ENCODE measurements around the gene SFXN2.
"Not testable (repeated sequence)": the region's sequence is repeated elsewhere in the genome, so short reads cannot be mapped to it uniquely, and the experiment has no call there.

Gene SFXN2

DNA sequence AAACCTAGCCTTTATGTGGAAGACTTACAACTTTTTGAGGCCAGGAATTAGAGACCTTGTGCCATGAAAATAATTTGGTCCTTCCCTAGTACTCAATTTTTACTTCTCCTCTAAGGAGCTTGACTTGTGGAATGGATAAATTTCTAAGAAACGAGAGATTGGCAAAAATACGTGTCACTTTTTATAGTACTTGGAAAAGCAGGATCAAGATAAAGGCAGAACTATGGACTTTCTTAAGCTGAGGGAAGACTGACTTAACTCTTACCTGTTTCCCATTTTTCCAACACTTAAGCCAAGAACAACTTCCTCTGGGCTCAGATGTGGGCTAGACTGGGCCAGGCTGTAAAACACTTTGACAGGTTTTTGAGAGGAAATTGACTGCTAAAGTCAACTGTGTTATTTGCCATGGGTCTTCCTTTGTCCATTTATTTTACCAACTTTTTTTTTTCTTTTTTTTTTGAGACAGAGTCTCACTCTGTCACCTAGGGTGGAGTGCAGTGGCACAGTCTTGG lies 27.3 kb downstream of the SFXN2 start:
- Histone ChIP-seq H3K27ac (ENCODE audit: low read depth, low read length) (no peak overlapping the region), H3K36me3 (ENCODE audit: control insufficient read depth, insufficient read depth, low read length) (peaks cover 15% of the 10 kb centered on the region), H3K4me3 (ENCODE audit: low read depth, low read length) (no peak overlapping the region), H3K9ac (ENCODE audit: low read length) (no peak overlapping the region), H3K9me3 (ENCODE audit: control insufficient read depth, insufficient read depth, low read depth, low read length) (no peaks in the 10 kb centered on the region), H3K27me3 (ENCODE audit: control insufficient read depth, insufficient read depth, low read length) (no peaks in the 10 kb centered on the region), H3K4me1 (ENCODE audit: control insufficient read depth, insufficient read depth, low read length) (peaks cover 21% of the 10 kb centered on the region; the same call in 1 of the 2 replicates)

DNA sequence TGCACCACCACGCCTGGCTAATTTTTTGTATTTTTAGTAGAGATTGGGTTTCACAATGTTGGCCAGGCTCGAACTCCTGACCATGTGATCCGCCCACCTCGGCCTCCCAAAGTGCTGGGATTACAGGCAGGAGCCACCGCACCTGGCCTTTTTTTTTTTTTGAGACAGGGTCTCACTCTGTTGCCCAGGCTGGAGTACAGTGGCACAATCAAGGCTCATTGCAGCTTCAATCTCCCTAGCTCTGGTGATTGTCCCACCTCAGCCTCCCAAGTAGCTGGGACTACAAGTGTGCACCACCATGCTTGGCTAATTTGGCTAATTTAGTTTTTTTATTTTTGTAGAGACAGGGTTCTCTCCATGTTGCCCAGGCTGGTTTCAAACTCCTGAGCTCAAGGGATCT lies 27.9 kb downstream of the SFXN2 start:
- H3K9ac ChIP-seq (ENCODE audit: low read length); H3K27me3 ChIP-seq (ENCODE audit: control insufficient read depth, insufficient read depth, low read length); H3K9me3 ChIP-seq (ENCODE audit: control insufficient read depth, insufficient read depth, low read depth, low read length); H3K27ac ChIP-seq (ENCODE audit: low read depth, low read length); H3K4me3 ChIP-seq (ENCODE audit: low read depth, low read length): not testable (repeated sequence)
- Histone ChIP-seq H3K4me1 (ENCODE audit: control insufficient read depth, insufficient read depth, low read length) (peaks cover 21% of the 10 kb centered on the region; the same call in 1 of the 2 replicates), H3K36me3 (ENCODE audit: control insufficient read depth, insufficient read depth, low read length) (peaks cover 12% of the 10 kb centered on the region)

DNA sequence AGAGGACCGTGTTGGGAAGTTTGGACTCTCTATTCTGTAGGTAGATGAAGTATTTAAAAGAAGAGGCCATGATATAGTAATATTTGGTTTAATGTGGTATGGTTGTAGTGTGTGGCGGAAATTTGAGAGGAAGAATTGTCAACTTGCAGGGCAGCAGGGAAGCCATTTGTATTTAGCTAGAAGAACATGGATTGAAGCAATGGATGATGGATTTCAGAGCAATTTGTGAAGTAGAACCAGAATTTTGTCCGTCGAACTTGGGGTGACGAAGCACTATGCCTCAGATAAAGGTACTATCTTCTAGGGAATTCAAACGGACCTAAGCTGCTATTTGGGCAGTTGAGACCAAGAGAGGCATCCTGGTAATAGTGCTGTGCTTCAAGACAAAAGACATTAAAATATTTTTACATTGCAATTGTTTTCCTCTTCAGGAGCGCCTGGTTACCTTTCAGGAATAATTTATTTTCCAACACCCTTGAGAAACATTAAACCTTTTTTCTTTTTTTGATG lies 28.7 kb downstream of the SFXN2 start:
- no peaks in the 10 kb centered on the region for H3K9me3 ChIP-seq (ENCODE audit: control insufficient read depth, insufficient read depth, low read depth, low read length)
- H3K27me3 ChIP-seq (ENCODE audit: control insufficient read depth, insufficient read depth, low read length) = no peaks in the 10 kb centered on the region
- peak overlapping the region; percentile 47 for H3K4me3 ChIP-seq (ENCODE audit: low read depth, low read length)
- peaks cover 21% of the 10 kb centered on the region; the same call in 1 of the 2 replicates for H3K4me1 ChIP-seq (ENCODE audit: control insufficient read depth, insufficient read depth, low read length)
- no peak overlapping the region for H3K9ac ChIP-seq (ENCODE audit: low read length)
- H3K27ac ChIP-seq (ENCODE audit: low read depth, low read length) = no peak overlapping the region; the same call in 1 of the 2 replicates
- peaks cover 5% of the 10 kb centered on the region; the same call in 1 of the 2 replicates for H3K36me3 ChIP-seq (ENCODE audit: control insufficient read depth, insufficient read depth, low read length)

DNA sequence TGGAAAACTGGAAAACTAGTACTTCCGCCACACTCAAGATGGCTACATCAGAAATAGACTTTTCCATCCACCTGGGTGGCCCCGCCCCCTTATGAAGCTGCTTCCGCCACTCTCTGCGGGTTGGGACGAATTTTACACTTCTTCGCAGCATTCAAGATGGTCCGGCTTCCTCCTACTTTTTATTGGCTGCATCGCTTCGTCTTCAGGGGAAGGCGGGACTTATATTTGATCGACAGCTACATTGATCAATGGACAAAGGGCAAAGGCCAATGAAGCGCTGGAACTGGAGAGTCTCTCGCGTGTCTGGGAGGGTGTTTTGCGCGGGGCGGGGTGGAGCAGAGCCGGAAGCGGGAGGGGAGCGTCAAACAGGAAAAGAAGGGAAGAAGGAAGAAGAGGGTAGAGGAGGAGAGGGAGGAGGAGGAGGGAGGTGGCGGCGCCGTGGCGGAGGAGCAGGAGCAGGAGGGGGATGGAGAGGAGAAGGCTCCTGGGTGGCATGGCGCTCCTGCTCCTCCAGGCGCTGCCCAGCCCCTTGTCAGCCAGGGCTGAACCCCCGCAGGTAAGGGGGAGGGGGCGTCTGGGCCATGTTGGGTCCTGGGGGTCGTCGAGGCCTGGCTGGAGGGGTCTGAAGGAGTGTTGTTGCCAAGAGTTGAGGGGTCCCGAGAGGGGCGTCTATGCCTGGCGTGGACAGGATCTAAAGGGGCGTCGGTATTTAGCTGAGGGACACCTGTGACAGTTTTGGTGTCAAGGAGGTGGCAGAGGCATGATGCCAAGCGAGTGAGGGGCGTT lies 29.3 kb downstream of the SFXN2 start, which contains the start of gene WBP1L:
WBP1L (plus strand) TSS at position 361 of the 786 bp plus-strand sequence; CDS start at position 467, 106 bp downstream.
- H3K27ac ChIP-seq (ENCODE audit: low read depth, low read length) = no peak within 1 kb of the TSS; the same call in 1 of the 2 replicates
- peaks cover 3% of the 10 kb centered on the region; the same call in 1 of the 2 replicates for H3K36me3 ChIP-seq (ENCODE audit: control insufficient read depth, insufficient read depth, low read length)
- H3K9ac ChIP-seq (ENCODE audit: low read length) = peak within 1 kb of the TSS; percentile 59
- H3K4me3 ChIP-seq (ENCODE audit: low read depth, low read length) = peak within 1 kb of the TSS; percentile 73
- H3K9me3 ChIP-seq (ENCODE audit: control insufficient read depth, insufficient read depth, low read depth, low read length) = no peaks in the 10 kb centered on the region
- no peaks in the 10 kb centered on the region for H3K27me3 ChIP-seq (ENCODE audit: control insufficient read depth, insufficient read depth, low read length)
- peaks cover 21% of the 10 kb centered on the region; the same call in 1 of the 2 replicates for H3K4me1 ChIP-seq (ENCODE audit: control insufficient read depth, insufficient read depth, low read length)

DNA sequence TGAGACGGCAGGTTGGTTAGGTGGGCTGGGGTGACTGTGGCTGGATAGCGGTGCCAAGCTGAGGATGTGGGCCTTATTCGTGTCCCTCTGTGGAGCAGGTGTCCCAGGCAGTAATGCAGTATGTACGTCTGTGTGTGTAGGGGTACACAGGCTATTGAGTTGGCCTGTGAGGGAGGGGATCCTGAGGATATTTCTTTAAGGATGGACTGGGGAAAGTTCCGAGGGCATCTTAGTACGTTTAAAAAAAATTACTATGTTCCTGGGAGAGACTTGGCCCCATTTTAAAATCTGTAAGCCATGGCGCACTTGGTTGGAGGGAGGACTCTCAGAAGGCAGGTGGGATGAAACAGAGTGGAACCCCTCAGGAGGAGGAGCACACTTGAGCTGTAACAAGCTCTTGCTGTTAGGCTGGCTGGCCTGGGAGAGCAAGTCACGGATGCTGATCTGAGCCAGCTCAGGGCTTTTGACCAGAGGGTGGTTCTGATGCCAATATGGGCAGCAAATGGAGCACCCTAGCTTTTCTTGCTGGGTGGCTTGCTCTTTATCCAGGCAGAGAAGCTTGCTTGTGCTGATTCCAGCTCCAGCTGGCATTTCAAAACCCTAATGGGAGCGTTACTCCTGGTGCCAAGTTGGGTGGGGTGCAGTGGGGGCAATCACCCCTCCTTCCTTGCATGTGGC lies 30.1 kb downstream of the SFXN2 start:
- Histone ChIP-seq H3K4me1 (ENCODE audit: control insufficient read depth, insufficient read depth, low read length) (peaks cover 21% of the 10 kb centered on the region; the same call in 1 of the 2 replicates), H3K36me3 (ENCODE audit: control insufficient read depth, insufficient read depth, low read length) (no peaks in the 10 kb centered on the region), H3K27ac (ENCODE audit: low read depth, low read length) (no peak overlapping the region), H3K27me3 (ENCODE audit: control insufficient read depth, insufficient read depth, low read length) (no peaks in the 10 kb centered on the region), H3K4me3 (ENCODE audit: low read depth, low read length) (peak overlapping the region; percentile 73), H3K9me3 (ENCODE audit: control insufficient read depth, insufficient read depth, low read depth, low read length) (no peaks in the 10 kb centered on the region), H3K9ac (ENCODE audit: low read length) (peak overlapping the region; percentile 59)

DNA sequence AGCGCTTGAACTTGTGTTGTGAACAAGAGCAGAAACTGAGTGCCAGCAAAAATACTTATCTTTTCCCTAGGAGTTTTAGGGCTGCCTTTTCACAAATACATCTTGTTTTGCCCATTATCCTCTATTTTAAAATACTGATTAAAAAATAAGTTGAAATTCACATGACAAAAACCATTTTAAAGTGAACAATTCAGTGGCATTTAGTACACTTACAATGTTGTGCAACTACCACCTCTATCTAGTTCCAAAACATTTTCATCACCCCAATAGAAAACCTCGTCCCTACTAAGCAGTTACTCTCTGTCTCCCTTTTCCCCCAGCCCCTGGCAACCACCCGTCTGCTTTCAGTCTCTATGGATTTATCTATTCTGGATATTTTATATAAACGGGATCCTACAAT lies 30.7 kb downstream of the SFXN2 start:
- H3K27me3 ChIP-seq (ENCODE audit: control insufficient read depth, insufficient read depth, low read length) = no peaks in the 10 kb centered on the region
- H3K9ac ChIP-seq (ENCODE audit: low read length) = no peak overlapping the region
- no peaks in the 10 kb centered on the region for H3K9me3 ChIP-seq (ENCODE audit: control insufficient read depth, insufficient read depth, low read depth, low read length)
- no peak overlapping the region for H3K27ac ChIP-seq (ENCODE audit: low read depth, low read length)
- H3K36me3 ChIP-seq (ENCODE audit: control insufficient read depth, insufficient read depth, low read length) = no peaks in the 10 kb centered on the region
- peaks cover 17% of the 10 kb centered on the region; the same call in 1 of the 2 replicates for H3K4me1 ChIP-seq (ENCODE audit: control insufficient read depth, insufficient read depth, low read length)
- peak overlapping the region; percentile 73 for H3K4me3 ChIP-seq (ENCODE audit: low read depth, low read length)

DNA sequence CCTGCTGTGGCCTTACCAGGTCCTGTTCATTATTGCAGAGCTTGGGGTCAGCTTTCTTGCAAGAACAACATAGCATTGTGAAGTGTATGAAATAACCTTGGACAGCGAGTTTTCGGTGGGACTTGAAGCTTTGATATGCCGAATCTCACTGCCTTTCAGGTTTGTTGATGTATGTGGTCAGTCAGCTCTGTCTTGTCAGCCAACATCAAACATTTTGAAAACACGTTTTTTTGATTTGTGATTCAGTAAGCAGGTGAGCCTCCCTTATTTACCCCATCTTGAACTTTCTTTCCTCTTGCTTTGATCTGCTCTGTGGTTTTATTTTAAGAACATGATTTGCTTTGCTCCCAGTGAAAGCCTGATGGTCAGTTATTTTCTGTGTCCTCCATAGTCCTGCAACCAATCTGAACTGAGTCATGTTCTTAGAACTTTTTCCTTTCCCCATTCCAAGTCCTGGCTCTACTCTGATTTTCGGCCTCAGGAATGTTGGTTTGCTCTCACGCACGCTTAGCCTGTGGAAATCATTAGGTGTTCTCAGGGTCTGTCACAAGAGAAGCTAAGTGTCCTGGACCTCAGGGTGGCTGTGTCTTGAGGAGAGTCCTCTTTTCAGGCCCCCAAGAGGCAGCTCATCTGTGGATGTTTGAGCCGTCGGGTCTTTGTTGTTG lies 38.0 kb downstream of the SFXN2 start:
- H3K9ac ChIP-seq (ENCODE audit: low read length) = no peak overlapping the region
- H3K36me3 ChIP-seq (ENCODE audit: control insufficient read depth, insufficient read depth, low read length) = no peaks in the 10 kb centered on the region
- H3K9me3 ChIP-seq (ENCODE audit: control insufficient read depth, insufficient read depth, low read depth, low read length) = no peaks in the 10 kb centered on the region
- H3K27ac ChIP-seq (ENCODE audit: low read depth, low read length) = no peak overlapping the region
- no peaks in the 10 kb centered on the region for H3K27me3 ChIP-seq (ENCODE audit: control insufficient read depth, insufficient read depth, low read length)
- no peak overlapping the region for H3K4me3 ChIP-seq (ENCODE audit: low read depth, low read length)
- H3K4me1 ChIP-seq (ENCODE audit: control insufficient read depth, insufficient read depth, low read length) = peaks cover 13% of the 10 kb centered on the region

DNA sequence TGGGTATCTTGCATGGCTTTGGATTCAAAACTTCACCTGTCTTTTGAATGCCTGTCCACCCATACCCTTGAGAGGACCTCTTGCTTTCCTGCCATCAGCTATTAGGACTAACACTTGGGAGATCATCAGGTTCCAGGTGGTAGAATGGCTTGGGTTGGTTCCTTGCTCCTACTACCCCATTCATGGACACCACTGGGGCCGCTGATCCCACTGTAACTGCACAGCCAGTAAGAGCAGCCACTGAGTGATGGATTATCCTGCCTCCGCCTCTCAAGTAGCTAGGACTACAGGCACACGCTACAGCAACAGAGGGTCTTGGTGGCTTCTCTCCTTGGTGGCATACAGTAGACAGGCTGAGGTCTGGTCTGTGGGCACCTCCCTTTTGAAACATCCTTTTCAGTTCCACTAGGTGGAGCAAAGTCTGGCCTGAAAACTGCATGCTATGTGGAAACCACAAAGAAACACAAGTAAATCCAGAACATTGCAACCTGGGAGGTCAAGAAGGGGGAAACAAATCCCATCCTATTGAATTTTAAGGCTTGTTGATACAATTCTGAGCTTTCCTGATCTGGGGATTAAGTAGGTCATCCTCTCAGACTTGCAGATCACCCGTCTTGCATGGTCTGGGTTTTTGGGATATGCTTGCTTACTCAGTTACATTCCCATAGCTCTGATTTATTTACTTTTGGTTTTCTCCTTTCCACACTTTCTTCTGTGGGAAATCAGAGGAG lies 38.7 kb downstream of the SFXN2 start:
- Histone ChIP-seq H3K4me1 (ENCODE audit: control insufficient read depth, insufficient read depth, low read length) (peaks cover 13% of the 10 kb centered on the region), H3K27me3 (ENCODE audit: control insufficient read depth, insufficient read depth, low read length) (no peaks in the 10 kb centered on the region), H3K9ac (ENCODE audit: low read length) (no peak overlapping the region), H3K27ac (ENCODE audit: low read depth, low read length) (no peak overlapping the region; the same call in 1 of the 2 replicates), H3K9me3 (ENCODE audit: control insufficient read depth, insufficient read depth, low read depth, low read length) (no peaks in the 10 kb centered on the region), H3K4me3 (ENCODE audit: low read depth, low read length) (no peak overlapping the region), H3K36me3 (ENCODE audit: control insufficient read depth, insufficient read depth, low read length) (no peaks in the 10 kb centered on the region)

DNA sequence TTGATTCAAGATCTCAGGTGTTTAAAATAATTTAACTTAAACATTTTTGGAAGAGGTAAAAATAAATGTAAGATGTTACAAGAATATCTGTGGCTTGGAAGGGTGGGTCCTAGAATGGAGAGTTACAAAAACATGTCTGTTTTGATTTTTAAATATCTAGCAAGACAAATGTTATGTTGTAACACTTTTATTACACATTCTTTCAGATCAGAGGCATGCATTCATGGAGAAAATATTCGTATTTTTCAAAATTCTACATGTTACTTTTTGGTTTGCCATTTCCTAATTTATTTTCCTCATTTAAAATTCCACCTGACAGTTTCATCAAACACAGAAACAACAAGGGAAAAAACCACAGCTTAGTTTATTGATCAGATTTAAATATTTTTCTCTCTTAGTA lies 39.3 kb downstream of the SFXN2 start:
- H3K36me3 ChIP-seq (ENCODE audit: control insufficient read depth, insufficient read depth, low read length) = no peaks in the 10 kb centered on the region
- H3K4me3 ChIP-seq (ENCODE audit: low read depth, low read length) = no peak overlapping the region
- no peak overlapping the region; the same call in 1 of the 2 replicates for H3K27ac ChIP-seq (ENCODE audit: low read depth, low read length)
- H3K27me3 ChIP-seq (ENCODE audit: control insufficient read depth, insufficient read depth, low read length) = no peaks in the 10 kb centered on the region
- no peaks in the 10 kb centered on the region for H3K9me3 ChIP-seq (ENCODE audit: control insufficient read depth, insufficient read depth, low read depth, low read length)
- H3K4me1 ChIP-seq (ENCODE audit: control insufficient read depth, insufficient read depth, low read length) = peaks cover 13% of the 10 kb centered on the region
- H3K9ac ChIP-seq (ENCODE audit: low read length) = no peak overlapping the region

DNA sequence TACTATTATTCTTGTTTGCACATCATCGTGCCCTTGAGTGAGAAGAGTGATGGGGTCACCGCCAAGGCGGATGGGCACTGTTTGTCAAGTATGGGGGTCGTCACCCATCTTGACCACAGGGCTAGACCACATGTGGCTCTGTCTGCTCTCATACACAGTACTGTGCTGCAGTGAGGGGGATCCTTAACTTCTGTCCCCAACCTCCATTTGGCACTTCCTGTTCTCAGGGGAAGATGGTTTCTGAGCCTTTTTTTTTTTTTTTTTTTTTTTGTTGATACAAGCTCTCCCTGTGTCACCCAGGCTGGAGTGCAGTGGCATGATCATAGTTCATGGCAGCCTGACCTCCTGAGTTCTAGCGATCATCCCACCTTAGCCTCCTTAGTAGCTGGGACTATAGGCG lies 42.9 kb downstream of the SFXN2 start:
- Histone ChIP-seq H3K4me1 (ENCODE audit: control insufficient read depth, insufficient read depth, low read length) (peaks cover 13% of the 10 kb centered on the region), H3K9ac (ENCODE audit: low read length) (no peak overlapping the region), H3K9me3 (ENCODE audit: control insufficient read depth, insufficient read depth, low read depth, low read length) (no peaks in the 10 kb centered on the region), H3K27ac (ENCODE audit: low read depth, low read length) (no peak overlapping the region), H3K36me3 (ENCODE audit: control insufficient read depth, insufficient read depth, low read length) (no peaks in the 10 kb centered on the region), H3K27me3 (ENCODE audit: control insufficient read depth, insufficient read depth, low read length) (no peaks in the 10 kb centered on the region), H3K4me3 (ENCODE audit: low read depth, low read length) (no peak overlapping the region)

All from HUES6 (cell line).